Gastroesophageal sphincter (tissue), 3 donors: ENCODE measurements around the gene LIN37.

Experiments
- CTCF ChIP-seq, 4 experiments: fragments of 200-600 bp in 2 of 4; fragments of 450-650 bp in 2 of 4; sonication (generic) in 1 of 4; IDR thresholded peaks; one replicate each; pipeline ENCODE4 v1.5.1; 2017 to 2019; ENCODE audit warnings: antibody characterized with exemption in 4 of 4, mild to moderate bottlenecking in 2 of 4, moderate library complexity in 2 of 4
- POLR2AphosphoS5 ChIP-seq: sonication (generic); formaldehyde crosslinking; IDR thresholded peaks from one replicate; pipeline ENCODE4 v1.6.1; 2017; ENCODE audit warnings: antibody characterized with exemption

- no peak for TF ChIP-seq CTCF (IDR thresholded peaks at IDR 0.05)
- TF ChIP-seq POLR2AphosphoS5, result no peak
Observed at GRCh38 chr19:35777086-35777841, 28.9 kb downstream of the LIN37 start.
